Measurements from ENCODE around the gene TSSK3. TPM values are rescaled to one million over a fixed set of nuclear protein-coding genes. Genes with fewer than 3 reads are reported as not detected.

TSSK3 gene
- polyA plus RNA-seq, 1 donor (not counting 4 experiments of a cell fraction or from before 2014, with no cell fraction given) = 0.14 TPM

DNA sequence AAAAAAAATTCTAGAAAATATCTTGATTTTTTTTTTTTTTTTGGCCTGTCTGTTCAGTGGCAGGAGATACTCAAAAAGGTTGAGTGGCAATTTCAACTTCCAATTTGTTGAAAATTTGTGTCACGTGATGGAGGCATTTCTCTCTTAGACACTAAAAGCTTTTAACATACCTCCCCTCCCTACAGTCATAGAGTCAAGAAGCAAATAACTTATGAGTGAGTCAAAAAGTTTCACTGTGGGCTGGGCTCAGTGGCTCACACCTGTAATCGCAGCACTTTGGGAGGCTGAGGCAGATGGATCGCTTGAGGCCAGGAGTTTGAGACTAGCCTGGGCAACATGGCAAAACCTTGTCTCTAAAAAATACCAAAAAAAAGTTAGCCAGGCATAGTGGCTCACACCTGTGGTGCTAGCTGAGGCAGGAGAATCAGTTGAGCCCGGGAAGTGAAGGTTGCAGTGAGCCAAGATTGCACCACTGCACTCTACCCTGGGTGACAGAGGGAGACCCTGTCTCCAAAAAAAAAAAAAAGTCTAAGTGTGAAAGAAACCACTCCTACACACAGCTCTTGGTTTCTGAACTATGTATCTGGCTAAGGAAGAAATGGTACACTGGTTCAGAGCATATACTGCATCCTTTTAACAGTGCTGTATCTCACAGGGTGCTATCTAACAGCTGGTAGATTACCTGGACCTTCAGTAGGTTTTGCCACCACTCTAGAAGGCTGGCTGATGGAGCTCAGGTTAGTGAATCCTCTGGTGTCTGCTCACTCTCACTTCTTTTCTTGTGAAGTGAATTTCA, 43.5 kb downstream of the TSSK3 start:
- no peak overlapping the region for H3K27ac ChIP-seq (ENCODE audit: control insufficient read depth, insufficient read depth, low read length)
- no peaks in the 10 kb centered on the region for H3K9me1 ChIP-seq (ENCODE audit: control insufficient read depth, extremely low read depth, insufficient read depth, low read length)
- H3K27me3 ChIP-seq (ENCODE audit: control insufficient read depth, extremely low read depth, insufficient read depth, low read length) = no peaks in the 10 kb centered on the region
- H3K9ac ChIP-seq (ENCODE audit: control insufficient read depth, extremely low read depth, insufficient read depth, low read length) = no peak overlapping the region
- H4K20me1 ChIP-seq (ENCODE audit: control insufficient read depth, extremely low read depth, insufficient read depth, low read length) = no peaks in the 10 kb centered on the region
- TF ChIP-seq, protein P1, sequence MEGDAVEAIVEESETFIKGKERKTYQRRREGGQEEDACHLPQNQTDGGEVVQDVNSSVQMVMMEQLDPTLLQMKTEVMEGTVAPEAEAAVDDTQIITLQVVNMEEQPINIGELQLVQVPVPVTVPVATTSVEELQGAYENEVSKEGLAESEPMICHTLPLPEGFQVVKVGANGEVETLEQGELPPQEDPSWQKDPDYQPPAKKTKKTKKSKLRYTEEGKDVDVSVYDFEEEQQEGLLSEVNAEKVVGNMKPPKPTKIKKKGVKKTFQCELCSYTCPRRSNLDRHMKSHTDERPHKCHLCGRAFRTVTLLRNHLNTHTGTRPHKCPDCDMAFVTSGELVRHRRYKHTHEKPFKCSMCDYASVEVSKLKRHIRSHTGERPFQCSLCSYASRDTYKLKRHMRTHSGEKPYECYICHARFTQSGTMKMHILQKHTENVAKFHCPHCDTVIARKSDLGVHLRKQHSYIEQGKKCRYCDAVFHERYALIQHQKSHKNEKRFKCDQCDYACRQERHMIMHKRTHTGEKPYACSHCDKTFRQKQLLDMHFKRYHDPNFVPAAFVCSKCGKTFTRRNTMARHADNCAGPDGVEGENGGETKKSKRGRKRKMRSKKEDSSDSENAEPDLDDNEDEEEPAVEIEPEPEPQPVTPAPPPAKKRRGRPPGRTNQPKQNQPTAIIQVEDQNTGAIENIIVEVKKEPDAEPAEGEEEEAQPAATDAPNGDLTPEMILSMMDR (optimal IDR thresholded peaks at IDR 0.05 in 1 of 3, IDR thresholded peaks at IDR 0.05 in 1 of 3, conservative IDR thresholded peaks at IDR 0.05 in 1 of 3; ENCODE audit: extremely low read depth in 1 of 3, insufficient read depth in 2 of 3, low read length in 3 of 3) = no peak
- no peak for TF ChIP-seq EZH2 (IDR thresholded peaks at IDR 0.05; ENCODE audit: low read length)
- no peak overlapping the region for H3K4me2 ChIP-seq (ENCODE audit: control insufficient read depth, extremely low read depth, insufficient read depth, low read depth, low read length)
- no peak for FAIRE-seq
- H3K79me2 ChIP-seq (ENCODE audit: control insufficient read depth, insufficient read depth, low read length) = no peaks in the 10 kb centered on the region
- dilution Hi-C loops (cut with MboI; ENCODE audit: extremely low pct_ligation_motif_present, low sequenced_read_pairs) = no loop called here
- DNase-seq (ENCODE audit: low read depth, low spot score) = no peak
- no peak overlapping the region for H3K4me3 ChIP-seq (ENCODE audit: control insufficient read depth in 2 of 3, extremely low read depth in 1 of 3, insufficient read depth in 2 of 3, low read depth in 1 of 3, low read length in 3 of 3)
- H3K36me3 ChIP-seq (ENCODE audit: control insufficient read depth in 2 of 2, extremely low read depth in 1 of 2, insufficient read depth in 2 of 2, low read length in 2 of 2) = no peaks in the 10 kb centered on the region
- no peaks in the 10 kb centered on the region for H3K9me3 ChIP-seq (ENCODE audit: control insufficient read depth, low read depth, low read length)
- H3K4me1 ChIP-seq (ENCODE audit: control insufficient read depth, extremely low read depth, insufficient read depth, low read length) = no peaks in the 10 kb centered on the region
- no peak overlapping the region for H2AFZ ChIP-seq (ENCODE audit: control insufficient read depth, low read length)

DNA sequence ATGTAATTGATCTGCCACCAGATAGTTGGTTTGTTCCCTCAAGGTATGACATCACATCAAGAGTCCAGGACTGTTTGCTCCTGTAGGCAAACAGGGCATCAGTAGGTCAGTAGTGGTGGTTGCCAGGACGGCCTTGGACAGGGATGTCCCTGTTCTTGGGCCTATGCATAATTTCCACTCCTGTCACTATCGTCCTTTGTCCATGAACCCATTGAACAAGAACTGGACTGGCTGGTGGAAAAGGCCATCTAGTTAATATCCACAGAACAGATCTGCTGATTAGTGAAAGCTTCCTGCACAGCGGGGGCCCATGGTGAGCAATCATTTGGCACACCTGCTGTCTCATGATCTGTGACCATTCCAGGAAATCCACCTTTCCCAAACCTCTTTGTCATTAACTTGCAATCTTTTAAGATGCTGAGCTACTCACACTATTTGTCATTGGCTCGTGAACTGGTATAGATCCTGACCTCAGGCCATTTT, 44.3 kb downstream of the TSSK3 start:
- Histone ChIP-seq H2AFZ (ENCODE audit: control insufficient read depth, low read length) (no peak overlapping the region), H3K4me1 (ENCODE audit: control insufficient read depth, extremely low read depth, insufficient read depth, low read length) (no peaks in the 10 kb centered on the region), H3K9ac (ENCODE audit: control insufficient read depth, extremely low read depth, insufficient read depth, low read length) (no peak overlapping the region), H3K9me3 (ENCODE audit: control insufficient read depth, low read depth, low read length) (no peaks in the 10 kb centered on the region), H3K9me1 (ENCODE audit: control insufficient read depth, extremely low read depth, insufficient read depth, low read length) (no peaks in the 10 kb centered on the region), H3K36me3 (ENCODE audit: control insufficient read depth in 2 of 2, extremely low read depth in 1 of 2, insufficient read depth in 2 of 2, low read length in 2 of 2) (no peaks in the 10 kb centered on the region), H3K4me2 (ENCODE audit: control insufficient read depth, extremely low read depth, insufficient read depth, low read depth, low read length) (no peak overlapping the region), H3K79me2 (ENCODE audit: control insufficient read depth, insufficient read depth, low read length) (no peaks in the 10 kb centered on the region), H3K27me3 (ENCODE audit: control insufficient read depth, extremely low read depth, insufficient read depth, low read length) (no peaks in the 10 kb centered on the region), H4K20me1 (ENCODE audit: control insufficient read depth, extremely low read depth, insufficient read depth, low read length) (no peaks in the 10 kb centered on the region), H3K27ac (ENCODE audit: control insufficient read depth, insufficient read depth, low read length) (no peak overlapping the region), H3K4me3 (ENCODE audit: control insufficient read depth in 2 of 3, extremely low read depth in 1 of 3, insufficient read depth in 2 of 3, low read depth in 1 of 3, low read length in 3 of 3) (no peak overlapping the region)
- FAIRE-seq (no peak), DNase-seq (ENCODE audit: low read depth, low spot score) (no peak)
- TF ChIP-seq, protein P1 (optimal IDR thresholded peaks at IDR 0.05 in 1 of 3, IDR thresholded peaks at IDR 0.05 in 1 of 3, conservative IDR thresholded peaks at IDR 0.05 in 1 of 3; ENCODE audit: extremely low read depth in 1 of 3, insufficient read depth in 2 of 3, low read length in 3 of 3) = no peak
- no peak for TF ChIP-seq EZH2 (IDR thresholded peaks at IDR 0.05; ENCODE audit: low read length)
- dilution Hi-C loops (cut with MboI; ENCODE audit: extremely low pct_ligation_motif_present, low sequenced_read_pairs) = no loop called here

Data from keratinocyte (primary cell).